OCI-LY7 (cell line): Measurements from ENCODE around the gene CDON. TPM values are rescaled to one million over a fixed set of nuclear protein-coding genes. Genes with fewer than 3 reads are reported as not detected.

ENCODE experiments used
- BruUV-seq: library from RNA; stranded (reverse); fragments of 400-500 nt; replicated peaks from 2 replicates; lab custom pipeline; 2021; lab: Mats Ljungman, UMichigan
- CTCF ChIA-PET: fragments of 300-600 bp; sonication (Branson Sonifier 250); formaldehyde crosslinking; loops from one replicate; lab custom pipeline; 2022; ENCODE audit warnings: antibody characterized with exemption; ENCODE audit not compliant: unreplicated experiment; lab: Charles Lee
- POLR2A ChIA-PET: fragments of 300-600 bp; sonication (Branson Sonifier 250); formaldehyde crosslinking; loops from one replicate; lab custom pipeline; 2022; ENCODE audit warnings: antibody characterized with exemption; lab: Charles Lee
- DNase-seq: peaks from one replicate; pipeline ENCODE4 v3.0.0-alpha.2; 2015; ENCODE audit warnings: low spot score
- H2AFZ ChIP-seq: fragments of 200-600 bp; sonication (generic), shearing (Covaris generic); 2 replicates; pipeline ENCODE4 v1.6.1; 2014; ENCODE audit warnings: mild to moderate bottlenecking, antibody characterized with exemption, low read length, moderate library complexity
- H3K27ac ChIP-seq: fragments of 200-600 bp; sonication (generic); 2 replicates; pipeline ENCODE4 v1.5.1; 2014; ENCODE audit warnings: mixed run types, low read depth, mild to moderate bottlenecking, moderate library complexity, low read length, inconsistent platforms; ENCODE audit not compliant: poor library complexity, severe bottlenecking
- H3K36me3 ChIP-seq: fragments of 200-600 bp; sonication (generic); 2 replicates; pipeline ENCODE4 v1.6.1; 2014; ENCODE audit warnings: mild to moderate bottlenecking, antibody characterized with exemption, low read length, moderate library complexity, mixed read lengths; ENCODE audit not compliant: insufficient read depth
- H3K4me1 ChIP-seq: fragments of 200-600 bp; sonication (generic); 2 replicates; pipeline ENCODE4 v1.5.1; 2014; ENCODE audit warnings: mild to moderate bottlenecking, low read length; ENCODE audit not compliant: insufficient read depth, poor library complexity, severe bottlenecking
- H3K4me2 ChIP-seq: fragments of 200-600 bp; sonication (generic); 2 replicates; pipeline ENCODE4 v1.6.1; 2014; ENCODE audit warnings: mild to moderate bottlenecking, low read length
- H3K4me3 ChIP-seq: fragments of 200-600 bp; sonication (generic); 2 replicates; pipeline ENCODE4 v1.5.1; 2014; ENCODE audit warnings: mild to moderate bottlenecking, low read depth, low read length; ENCODE audit not compliant: poor library complexity, severe bottlenecking
- H3K79me2 ChIP-seq: fragments of 200-600 bp; sonication (generic); 2 replicates; pipeline ENCODE4 v1.6.1; 2016; ENCODE audit warnings: low read depth, mild to moderate bottlenecking, low read length, moderate library complexity, mixed read lengths; ENCODE audit not compliant: insufficient read depth
- H3K9me2 ChIP-seq: fragments of 200-600 bp; sonication (generic); 2 replicates; pipeline ENCODE4 v1.6.1; 2016; ENCODE audit warnings: mild to moderate bottlenecking, low read length, mixed read lengths; ENCODE audit not compliant: insufficient read depth
- H3K9me3 ChIP-seq: fragments of 200-600 bp; sonication (generic); 2 replicates; pipeline ENCODE4 v1.6.1; 2014; ENCODE audit warnings: mild to moderate bottlenecking, mixed run types, low read length, mixed read lengths
- H4K20me1 ChIP-seq: fragments of 200-600 bp; sonication (generic); 2 replicates; pipeline ENCODE4 v1.6.1; 2014; ENCODE audit warnings: mild to moderate bottlenecking, antibody characterized with exemption, low read length, moderate library complexity, mixed read lengths; ENCODE audit not compliant: insufficient read depth
- EZH2phosphoT487 ChIP-seq: fragments of 200-600 bp; sonication (generic); IDR thresholded peaks from 2 replicates; pipeline ENCODE4 v1.6.1; 2018; ENCODE audit warnings: low read depth, borderline replicate concordance, mild to moderate bottlenecking, mixed run types, antibody characterized with exemption, low read length, moderate library complexity, mixed read lengths
- intact Hi-C: fragments of 100-400 bp; cut with micrococcal nuclease; formaldehyde crosslinking; loops from one replicate; pipeline ENCODE4 v1.10.0; 2022; ENCODE audit not compliant: unreplicated experiment
- total RNA-seq, 2 experiments: library from RNA; depleted of rRNA in 1 of 2; stranded (reverse); fragments of >200 nt in 1 of 2; shearing (Covaris generic) in 1 of 2; gene quantifications; 2 replicates each; pipeline ENCODE4 v1.2.3, GENCODE V29; 2014 to 2022
- TF ChIP-seq, protein P1 (sequence below): fragments of 200-600 bp; sonication (generic); conservative IDR thresholded peaks from 2 replicates; pipeline ENCODE4 v1.5.1; 2014; ENCODE audit warnings: mild to moderate bottlenecking, antibody characterized with exemption, low read length, moderate library complexity, mixed read lengths

CDON gene
- total RNA-seq, 2 experiments from 2014 or later = 1.5 to 2.5 TPM

DNA sequence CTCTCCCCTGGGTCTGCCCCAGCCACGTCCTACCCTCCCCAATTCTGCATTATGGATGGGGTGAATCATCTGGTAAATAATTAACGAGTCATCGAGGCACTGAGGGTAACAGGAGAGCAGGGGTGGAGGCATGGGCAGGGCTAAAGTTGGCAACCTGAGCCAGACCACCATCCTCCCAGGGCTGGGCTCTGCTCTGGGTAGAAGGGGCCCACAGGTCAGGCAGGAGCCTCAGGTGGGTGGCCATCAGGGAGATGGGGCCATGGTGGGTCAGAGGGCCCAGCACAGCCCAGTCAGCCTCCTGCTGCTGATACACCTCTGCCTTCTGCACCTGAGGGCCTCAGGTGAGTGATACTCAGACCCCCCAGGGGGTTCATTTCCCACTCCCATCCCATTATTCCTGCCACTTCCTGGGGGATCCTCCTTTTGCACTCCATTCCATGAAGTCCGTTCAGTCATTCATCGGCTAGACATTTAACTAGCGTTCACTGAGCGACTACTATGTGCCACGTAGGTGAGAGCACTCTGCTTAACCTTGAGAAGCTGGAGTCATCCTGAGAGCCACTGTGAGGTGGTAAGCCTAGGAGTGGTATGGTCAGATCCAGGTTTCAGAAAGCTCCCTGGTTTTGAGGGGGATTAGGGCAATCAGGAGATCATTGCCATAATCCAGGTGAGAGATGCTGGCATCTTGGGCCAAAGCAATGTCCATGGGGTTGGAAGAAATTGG lies 116.7 kb downstream of the CDON start, which contains the start of gene VSIG10L2:
VSIG10L2 (plus strand) TSS at position 248 of the 724 bp plus-strand sequence; CDS start at position 260, 12 bp downstream.
- ChIA-PET CTCF (no interaction called here), POLR2A (interaction anchor here (0.7 to 0.8 kb wide), 2 partner anchors 129 to 131 kb away, joined by 4 to 5 read pairs; no protein-coding TSS in a partner anchor)
- Histone ChIP-seq H2AFZ (no peak within 1 kb of the TSS), H3K4me3 (no peak within 1 kb of the TSS), H3K4me2 (no peak within 1 kb of the TSS), H3K27ac (no peak within 1 kb of the TSS), H4K20me1 (no peaks in the 10 kb centered on the region), H3K9me2 (no peaks in the 10 kb centered on the region), H3K4me1 (no peaks in the 10 kb centered on the region), H3K79me2 (no peaks in the 10 kb centered on the region), H3K36me3 (no peaks in the 10 kb centered on the region), H3K9me3 (no peaks in the 10 kb centered on the region)
- no TSS peak for BruUV-seq
- no peak for DNase-seq
- intact Hi-C loops = no loop called here
- TF ChIP-seq EZH2phosphoT487 = no peak
- TF ChIP-seq, protein P1, sequence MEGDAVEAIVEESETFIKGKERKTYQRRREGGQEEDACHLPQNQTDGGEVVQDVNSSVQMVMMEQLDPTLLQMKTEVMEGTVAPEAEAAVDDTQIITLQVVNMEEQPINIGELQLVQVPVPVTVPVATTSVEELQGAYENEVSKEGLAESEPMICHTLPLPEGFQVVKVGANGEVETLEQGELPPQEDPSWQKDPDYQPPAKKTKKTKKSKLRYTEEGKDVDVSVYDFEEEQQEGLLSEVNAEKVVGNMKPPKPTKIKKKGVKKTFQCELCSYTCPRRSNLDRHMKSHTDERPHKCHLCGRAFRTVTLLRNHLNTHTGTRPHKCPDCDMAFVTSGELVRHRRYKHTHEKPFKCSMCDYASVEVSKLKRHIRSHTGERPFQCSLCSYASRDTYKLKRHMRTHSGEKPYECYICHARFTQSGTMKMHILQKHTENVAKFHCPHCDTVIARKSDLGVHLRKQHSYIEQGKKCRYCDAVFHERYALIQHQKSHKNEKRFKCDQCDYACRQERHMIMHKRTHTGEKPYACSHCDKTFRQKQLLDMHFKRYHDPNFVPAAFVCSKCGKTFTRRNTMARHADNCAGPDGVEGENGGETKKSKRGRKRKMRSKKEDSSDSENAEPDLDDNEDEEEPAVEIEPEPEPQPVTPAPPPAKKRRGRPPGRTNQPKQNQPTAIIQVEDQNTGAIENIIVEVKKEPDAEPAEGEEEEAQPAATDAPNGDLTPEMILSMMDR = no peak

DNA sequence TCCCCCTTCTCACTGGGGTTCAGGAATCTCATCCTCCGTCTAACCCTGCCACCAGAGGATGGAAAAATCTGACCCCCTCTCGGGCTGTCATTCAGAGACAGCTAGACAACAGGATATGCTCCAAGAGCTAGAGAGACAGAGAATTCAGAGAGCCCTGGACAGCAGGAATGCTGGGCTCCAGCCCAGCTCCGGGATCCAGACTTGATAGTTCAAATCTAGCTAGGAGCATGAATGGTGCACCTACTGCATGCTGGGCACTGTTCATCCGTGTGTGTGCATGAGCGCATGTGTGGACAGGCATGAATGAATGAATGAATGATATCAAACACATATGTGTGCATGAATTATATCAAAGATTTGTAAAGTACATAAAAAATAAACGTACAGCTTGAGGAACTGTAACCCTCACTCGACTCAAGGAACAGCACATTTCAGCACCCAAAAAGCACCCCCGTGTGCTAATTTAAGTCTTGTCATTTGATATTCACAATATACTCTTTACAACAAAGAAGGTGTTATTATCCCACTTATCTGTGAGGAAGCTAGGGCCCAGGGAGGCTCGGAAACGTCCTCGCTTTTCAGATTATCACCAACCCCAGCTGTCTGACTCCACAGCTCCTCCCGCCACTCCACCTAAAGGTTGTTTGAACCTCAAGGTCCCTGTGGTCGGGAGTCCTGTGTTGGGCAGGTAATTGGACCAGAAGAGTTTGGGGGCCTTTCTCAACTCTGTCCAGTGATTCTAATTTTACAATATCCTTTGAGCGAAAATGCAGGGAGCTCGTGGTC lies 117.5 kb downstream of the CDON start:
- no peaks in the 10 kb centered on the region for H3K9me2 ChIP-seq

More for the DNA sequence above, 117.5 kb downstream of the CDON start:
- intact Hi-C loops = no loop called here
- H3K27ac ChIP-seq = no peak overlapping the region
- TF ChIP-seq EZH2phosphoT487 = no peak
- TF ChIP-seq, protein P1 = no peak
- no TSS peak for BruUV-seq
- H3K4me1 ChIP-seq = no peaks in the 10 kb centered on the region
- DNase-seq = no peak
- H3K4me3 ChIP-seq = no peak overlapping the region
- no peaks in the 10 kb centered on the region for H3K9me3 ChIP-seq
- no peaks in the 10 kb centered on the region for H3K36me3 ChIP-seq
- no peak overlapping the region for H2AFZ ChIP-seq
- CTCF ChIA-PET = no interaction called here
- POLR2A ChIA-PET = interaction anchor here (0.8 kb wide), 1 partner anchor 130 kb away, joined by 5 read pairs; no protein-coding TSS in a partner anchor
- no peaks in the 10 kb centered on the region for H3K79me2 ChIP-seq
- no peaks in the 10 kb centered on the region for H4K20me1 ChIP-seq
- H3K4me2 ChIP-seq = no peak overlapping the region
